Ectodermal cell (in vitro differentiated cells): ENCODE data around the gene MRTFB.

ENCODE experiments used
- H3K27ac ChIP-seq: 2 replicates; pipeline ENCODE4 v1.7.0; 2013; ENCODE audit warnings: mild to moderate bottlenecking, low read depth, low read length; ENCODE audit not compliant: insufficient read depth, poor library complexity, severe bottlenecking
- H3K27me3 ChIP-seq: 2 replicates; pipeline ENCODE4 v1.7.0; 2013; ENCODE audit warnings: mild to moderate bottlenecking, low read length; ENCODE audit not compliant: insufficient read depth, control insufficient read depth, poor library complexity, severe bottlenecking
- H3K36me3 ChIP-seq: one replicate; pipeline ENCODE4 v1.7.0; 2013; ENCODE audit warnings: low read length; ENCODE audit not compliant: control insufficient read depth, insufficient read depth
- H3K4me1 ChIP-seq: one replicate; pipeline ENCODE4 v1.7.0; 2013; ENCODE audit warnings: low read length; ENCODE audit not compliant: control insufficient read depth, insufficient read depth
- H3K4me3 ChIP-seq: 2 replicates; pipeline ENCODE4 v1.7.0; 2013; ENCODE audit warnings: low read depth, low read length, control low read depth; ENCODE audit not compliant: insufficient read depth
- H3K9me3 ChIP-seq: 2 replicates; pipeline ENCODE4 v1.7.0; 2013; ENCODE audit warnings: mild to moderate bottlenecking, low read length, moderate library complexity; ENCODE audit not compliant: control insufficient read depth
- WGBS, 2 experiments: methylation state at CpG; one replicate each; pipeline ENCODE4 v1.1.7; 2013; ENCODE audit warnings: missing lambda C conversion rate in 2 of 2; 5-methylcytosine and 5-hydroxymethylcytosine counted together

The MRTFB gene

GRCh38 chr16:14198012-14198411 is 126.9 kb downstream of the MRTFB start:
- no peaks in the 10 kb centered on the region for H3K36me3 ChIP-seq
- H3K4me3 ChIP-seq, result no peak overlapping the region
- H3K9me3 ChIP-seq, result no peaks in the 10 kb centered on the region
- H3K27ac ChIP-seq, result no peak overlapping the region
- no peaks in the 10 kb centered on the region for H3K4me1 ChIP-seq
- H3K27me3 ChIP-seq, result no peaks in the 10 kb centered on the region

GRCh38 chr16:14198572-14198971 is 127.5 kb downstream of the MRTFB start:
- no peak overlapping the region for H3K4me3 ChIP-seq
- H3K27me3 ChIP-seq, result no peaks in the 10 kb centered on the region
- WGBS, 2 experiments, result 100% methylated on average over 1 of the region's 1 CpG; no CpG with 5 or more reads in 1 of the 2 experiments
- no peaks in the 10 kb centered on the region for H3K4me1 ChIP-seq
- H3K9me3 ChIP-seq, result no peaks in the 10 kb centered on the region
- no peak overlapping the region for H3K27ac ChIP-seq
- H3K36me3 ChIP-seq, result no peaks in the 10 kb centered on the region

- Histone ChIP-seq H3K9me3 (no peaks in the 10 kb centered on the region), H3K36me3 (no peaks in the 10 kb centered on the region), H3K27me3 (no peaks in the 10 kb centered on the region), H3K27ac (no peak overlapping the region), H3K4me1 (no peaks in the 10 kb centered on the region), H3K4me3 (no peak overlapping the region)
- WGBS, 2 experiments, result 89 to 91% methylated on average over 4 of the region's 4 CpGs
Measured at GRCh38 chr16:14199199-14199598, 128.1 kb downstream of the MRTFB start.

GRCh38 chr16:14199624-14200023 is 128.5 kb downstream of the MRTFB start:
- no CpG with 5 or more reads among the region's 1 CpG for WGBS, 2 experiments
- Histone ChIP-seq H3K27me3 (no peaks in the 10 kb centered on the region), H3K4me1 (no peaks in the 10 kb centered on the region), H3K9me3 (no peaks in the 10 kb centered on the region), H3K4me3 (no peak overlapping the region), H3K27ac (no peak overlapping the region), H3K36me3 (no peaks in the 10 kb centered on the region)

GRCh38 chr16:14202095-14202494 is 131.0 kb downstream of the MRTFB start:
- WGBS, 2 experiments, result 88% methylated on average over 1 of the region's 3 CpGs; no CpG with 5 or more reads in 1 of the 2 experiments
- Histone ChIP-seq H3K27me3 (no peaks in the 10 kb centered on the region), H3K4me3 (no peak overlapping the region)

GRCh38 chr16:14202697-14203096 is 131.6 kb downstream of the MRTFB start:
- Histone ChIP-seq H3K4me1 (no peaks in the 10 kb centered on the region), H3K4me3 (no peak overlapping the region), H3K27ac (no peak overlapping the region), H3K36me3 (no peaks in the 10 kb centered on the region), H3K27me3 (no peaks in the 10 kb centered on the region), H3K9me3 (no peaks in the 10 kb centered on the region)

More at GRCh38 chr16:14202095-14202494, 131.0 kb downstream of the MRTFB start:
- Histone ChIP-seq H3K4me1 (no peaks in the 10 kb centered on the region), H3K36me3 (no peaks in the 10 kb centered on the region), H3K27ac (no peak overlapping the region), H3K9me3 (no peaks in the 10 kb centered on the region)

GRCh38 chr16:14203166-14203565 is 132.0 kb downstream of the MRTFB start:
- 91 to 98% methylated on average over 2 of the region's 2 CpGs for WGBS, 2 experiments
- Histone ChIP-seq H3K36me3 (no peaks in the 10 kb centered on the region), H3K27me3 (no peaks in the 10 kb centered on the region), H3K4me3 (no peak overlapping the region), H3K9me3 (no peaks in the 10 kb centered on the region), H3K4me1 (no peaks in the 10 kb centered on the region), H3K27ac (no peak overlapping the region)

- no peak overlapping the region for H3K4me3 ChIP-seq
- H3K9me3 ChIP-seq, result no peaks in the 10 kb centered on the region
- H3K27ac ChIP-seq, result no peak overlapping the region
- no peaks in the 10 kb centered on the region for H3K4me1 ChIP-seq
- 91 to 96% methylated on average over 3 of the region's 3 CpGs for WGBS, 2 experiments
- H3K36me3 ChIP-seq, result no peaks in the 10 kb centered on the region
- H3K27me3 ChIP-seq, result no peaks in the 10 kb centered on the region
Measured at GRCh38 chr16:14205666-14206065, 134.5 kb downstream of the MRTFB start.

GRCh38 chr16:14211856-14212543 is 140.9 kb downstream of the MRTFB start:
- Histone ChIP-seq H3K9me3 (no peaks in the 10 kb centered on the region), H3K4me1 (no peaks in the 10 kb centered on the region), H3K27me3 (no peaks in the 10 kb centered on the region), H3K36me3 (no peaks in the 10 kb centered on the region), H3K4me3 (no peak overlapping the region), H3K27ac (no peak overlapping the region)
- WGBS, 2 experiments, result 95 to 97% methylated on average over 5 of the region's 6 CpGs

GRCh38 chr16:14215941-14216340 is 144.8 kb downstream of the MRTFB start:
- no peak overlapping the region for H3K4me3 ChIP-seq
- no peaks in the 10 kb centered on the region for H3K4me1 ChIP-seq
- no peaks in the 10 kb centered on the region for H3K27me3 ChIP-seq
- H3K27ac ChIP-seq, result no peak overlapping the region
- H3K36me3 ChIP-seq, result peaks cover 6% of the 10 kb centered on the region
- H3K9me3 ChIP-seq, result no peaks in the 10 kb centered on the region
- WGBS, 2 experiments, result 98% methylated on average over 3 of the region's 3 CpGs

GRCh38 chr16:14219983-14220382 is 148.9 kb downstream of the MRTFB start:
- Histone ChIP-seq H3K4me3 (no peak overlapping the region), H3K9me3 (no peaks in the 10 kb centered on the region), H3K36me3 (peaks cover 21% of the 10 kb centered on the region), H3K27ac (no peak overlapping the region), H3K27me3 (no peaks in the 10 kb centered on the region), H3K4me1 (no peaks in the 10 kb centered on the region)
- 91 to 96% methylated on average over 3 of the region's 3 CpGs for WGBS, 2 experiments
